HCEC 1CT (cell line): ENCODE results near the gene RNF4.

Source experiments
- DNase-seq: peaks from one replicate; pipeline ENCODE4 v3.0.0-alpha.2; 2017

RNF4 gene

DNA sequence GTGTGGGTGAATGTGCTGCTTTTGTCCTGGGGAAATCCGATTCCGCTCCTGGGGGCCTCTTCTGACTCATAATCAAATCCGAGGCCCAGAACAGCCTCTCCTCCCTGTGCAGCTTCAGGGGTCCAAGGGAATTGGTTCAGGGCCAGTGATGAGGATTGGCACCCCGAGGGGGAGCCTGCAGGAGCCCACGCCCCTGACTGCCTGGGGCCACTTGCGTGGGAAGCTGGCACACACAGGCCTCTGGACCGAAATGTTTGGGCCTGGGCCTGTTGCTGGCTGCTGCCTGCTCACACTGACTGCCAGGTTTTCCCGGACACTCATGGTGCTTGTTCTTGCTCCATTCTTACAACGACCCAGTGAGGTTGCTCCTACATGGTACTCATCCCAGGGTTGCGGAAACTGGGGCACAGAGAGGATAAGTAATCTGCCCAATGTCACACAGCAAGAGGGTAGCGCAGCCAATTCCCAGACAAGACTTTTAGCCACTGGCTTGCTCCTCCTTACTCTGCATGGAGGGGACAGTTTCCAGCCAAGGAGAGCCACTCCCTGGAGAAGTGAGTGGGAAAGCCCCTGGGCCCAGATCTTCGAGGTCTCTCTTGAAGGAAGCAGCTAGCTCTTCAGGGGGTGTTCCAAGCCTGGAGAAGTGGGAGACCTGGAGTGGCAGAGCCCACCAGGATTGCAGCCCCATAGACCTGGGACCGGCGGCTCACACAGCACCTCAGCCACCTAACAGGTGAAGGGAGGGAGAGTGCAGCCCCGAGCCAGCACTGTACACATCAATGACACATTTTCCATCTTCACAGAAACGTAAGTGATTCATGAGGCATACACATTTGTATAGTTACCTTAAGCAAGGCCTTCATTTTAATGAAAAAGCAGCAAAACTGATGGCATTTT lies 29.8 kb upstream of the RNF4 start:
- no peak for DNase-seq

DNA sequence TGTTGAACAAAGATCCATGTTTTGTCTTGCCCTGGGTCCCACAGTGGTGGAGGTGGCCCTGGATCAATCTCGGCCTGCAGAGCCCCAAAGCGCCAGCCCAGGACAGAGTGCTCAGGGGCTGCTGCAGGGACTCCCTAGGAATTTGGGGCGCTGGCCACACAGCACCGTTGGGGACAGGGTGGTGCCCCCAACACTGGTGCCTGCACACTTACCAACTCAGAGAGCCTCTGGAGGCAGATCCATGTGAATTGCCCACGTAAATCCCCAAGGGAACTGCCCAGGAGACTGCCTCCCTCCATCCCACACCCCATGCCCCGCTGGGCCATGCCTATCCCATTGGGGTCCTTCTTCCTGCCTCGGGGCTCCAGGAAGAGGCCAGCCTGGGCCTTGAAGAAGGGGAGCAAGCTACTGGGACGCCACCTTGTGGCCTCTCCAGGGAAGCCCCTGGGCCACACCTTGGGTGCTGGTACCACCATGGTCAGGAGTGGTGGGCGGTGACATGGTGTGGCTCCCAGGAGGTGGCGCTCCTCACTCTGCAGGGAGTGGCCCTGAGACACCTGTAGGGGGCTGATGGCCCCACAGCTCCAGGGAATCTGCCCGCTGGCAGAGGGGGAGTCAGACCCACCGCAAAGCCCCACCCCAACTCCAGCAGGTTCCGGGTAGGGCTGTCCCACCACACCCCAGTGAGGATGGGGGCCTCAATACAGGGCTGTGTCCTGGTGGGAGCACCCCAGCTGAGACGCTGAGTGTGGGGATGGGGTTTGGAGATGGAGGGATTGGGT lies 27.3 kb upstream of the RNF4 start:
- peak; percentile 22 for DNase-seq

DNA sequence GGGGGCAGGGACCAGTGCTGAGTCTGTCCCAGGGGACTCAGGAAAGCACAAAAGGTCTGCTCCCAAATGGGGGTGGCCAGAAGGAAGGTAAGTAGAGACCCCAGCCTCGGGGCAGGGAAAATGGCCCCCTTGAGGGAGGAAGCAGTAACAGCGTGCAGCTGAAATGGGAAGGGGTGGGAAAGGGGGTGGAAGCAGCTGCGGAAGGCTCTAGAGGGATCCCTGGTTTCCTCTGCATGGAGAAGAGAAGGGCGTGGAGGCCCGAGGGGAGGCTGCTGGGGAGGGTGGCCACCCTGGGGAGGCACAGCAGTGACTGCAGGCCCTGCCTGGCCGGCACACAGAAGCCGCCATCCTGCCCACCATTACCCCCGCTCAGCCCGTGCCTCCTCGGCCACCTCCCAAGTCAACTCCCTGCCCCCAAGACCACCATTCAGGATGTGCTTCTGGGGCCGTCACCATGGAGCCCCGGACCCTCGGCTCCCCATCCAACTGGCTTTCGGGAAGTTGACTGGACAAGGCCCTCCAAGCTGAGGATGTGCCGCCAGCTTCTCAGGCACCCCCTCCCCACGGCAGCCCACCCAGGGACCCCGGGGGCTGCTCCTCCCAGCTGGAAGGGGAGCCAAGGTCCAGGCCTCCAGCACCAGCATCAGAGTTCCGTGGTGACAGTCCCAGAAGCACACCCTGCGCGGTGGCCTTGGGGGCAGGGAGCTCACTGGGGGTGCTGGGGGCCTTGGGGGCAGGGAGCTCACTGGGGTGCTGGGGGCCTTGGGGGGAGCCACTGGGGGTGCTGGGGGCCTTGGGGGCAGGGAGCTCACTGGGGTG lies 26.5 kb upstream of the RNF4 start:
- no peak for DNase-seq

DNA sequence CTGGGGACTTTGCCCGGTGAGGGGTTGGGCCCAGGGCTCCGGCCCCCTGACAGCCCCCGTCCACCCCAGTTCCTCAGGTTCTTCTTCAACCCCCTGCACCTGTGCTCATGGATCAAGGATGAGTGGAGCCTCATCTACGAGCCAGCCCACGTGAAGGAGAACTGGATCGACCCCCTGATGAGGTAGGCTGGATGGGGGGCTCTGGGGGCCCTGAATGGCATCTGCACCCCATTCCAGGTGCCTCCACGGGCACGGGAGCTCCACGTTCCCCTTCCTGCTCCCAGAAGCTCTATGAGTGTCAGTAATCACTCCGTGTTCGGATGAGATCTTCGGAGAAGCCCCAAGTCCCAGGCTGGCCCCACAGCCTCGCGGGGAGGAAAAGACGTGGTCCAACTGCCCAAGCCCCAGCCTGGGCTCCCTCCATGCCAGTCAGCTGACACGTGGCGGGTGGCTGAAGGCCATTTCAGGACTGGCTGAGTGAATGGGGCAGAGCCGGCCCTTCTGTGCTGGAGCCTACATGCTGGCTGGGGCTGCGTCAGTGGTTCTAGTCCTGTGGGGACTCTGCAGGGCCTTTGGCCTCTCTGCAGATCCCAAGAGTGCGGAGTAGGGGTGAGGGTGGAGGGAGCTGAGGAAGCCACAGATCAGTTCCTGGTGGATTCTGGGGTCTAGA lies 25.7 kb upstream of the RNF4 start:
- DNase-seq, result no peak

DNA sequence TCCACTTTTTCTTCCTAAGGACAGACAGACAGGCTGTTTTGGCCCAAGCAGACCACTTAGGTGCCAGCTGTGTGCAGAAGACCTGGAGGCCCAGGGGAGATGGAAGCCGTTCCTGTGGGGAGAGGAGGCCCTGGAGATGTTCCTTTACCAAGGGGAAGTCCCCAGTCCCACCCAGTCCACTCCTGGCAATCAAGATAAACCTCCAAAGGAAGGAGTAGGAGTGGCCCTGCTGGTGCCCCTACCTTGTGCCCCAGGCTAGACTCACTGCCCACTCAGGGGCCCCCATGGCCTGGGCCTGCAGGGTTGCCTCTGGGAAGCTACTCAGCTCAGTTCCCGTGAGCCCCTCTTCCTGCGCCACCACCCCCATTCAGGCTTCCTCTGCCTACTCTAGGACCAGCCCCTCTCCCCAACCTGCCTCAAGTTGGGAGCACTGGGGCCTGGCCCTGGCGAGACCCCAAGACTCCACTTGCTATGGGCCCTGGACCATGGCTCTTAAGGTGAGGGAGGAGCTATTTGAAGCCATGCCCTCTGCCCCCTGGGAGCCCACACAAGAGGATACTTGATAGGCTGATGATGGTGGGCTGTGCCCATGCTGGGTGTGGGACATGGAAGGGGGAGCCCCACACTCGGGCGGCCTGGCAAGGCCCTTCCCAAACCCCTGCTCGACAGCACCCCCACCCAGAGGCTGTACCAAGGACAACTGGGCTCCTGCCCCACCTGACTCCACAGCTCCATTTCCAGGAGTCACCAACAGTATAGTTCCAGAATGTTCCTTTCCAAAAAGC lies 24.8 kb upstream of the RNF4 start:
- DNase-seq, result no peak

DNA sequence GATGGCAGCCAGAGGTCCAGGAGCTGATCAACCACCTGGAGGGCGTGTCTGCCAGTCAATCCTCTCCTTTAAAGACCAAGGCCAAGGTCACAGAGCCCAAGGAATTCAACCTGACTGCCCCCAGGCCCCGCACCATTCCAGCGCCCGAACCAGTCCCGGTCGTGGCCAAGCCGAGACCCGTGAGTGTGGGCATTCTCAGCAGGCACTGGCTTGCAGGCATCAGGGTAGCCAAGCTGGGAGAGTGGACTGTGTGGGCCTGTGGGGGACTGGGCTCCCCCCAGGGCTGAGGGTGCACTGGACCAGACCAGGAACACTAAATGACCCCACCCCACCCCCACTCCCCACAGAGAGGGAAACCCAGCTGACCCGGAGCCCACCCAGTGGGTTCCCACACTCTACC lies 23.8 kb upstream of the RNF4 start:
- no peak for DNase-seq

DNA sequence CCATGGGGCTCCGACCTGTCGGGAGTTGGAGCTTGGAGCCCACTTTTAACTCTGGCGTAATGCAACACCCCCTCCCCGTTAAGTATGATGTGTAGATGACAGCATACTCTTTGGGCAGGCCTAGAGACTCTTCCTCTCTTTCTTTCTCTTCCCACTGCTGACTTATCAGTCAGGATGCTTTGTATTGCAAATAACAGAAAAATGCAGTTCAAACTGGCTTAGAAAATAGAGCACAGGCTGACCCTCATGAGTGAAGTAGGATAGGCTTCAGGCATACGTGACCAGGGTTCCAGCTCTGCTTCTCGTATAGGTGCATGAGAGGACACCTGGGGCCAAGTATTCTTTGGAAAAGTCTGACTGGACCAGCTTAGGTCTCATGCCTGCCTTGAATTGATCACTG lies 23.3 kb upstream of the RNF4 start:
- DNase-seq, result no peak

DNA sequence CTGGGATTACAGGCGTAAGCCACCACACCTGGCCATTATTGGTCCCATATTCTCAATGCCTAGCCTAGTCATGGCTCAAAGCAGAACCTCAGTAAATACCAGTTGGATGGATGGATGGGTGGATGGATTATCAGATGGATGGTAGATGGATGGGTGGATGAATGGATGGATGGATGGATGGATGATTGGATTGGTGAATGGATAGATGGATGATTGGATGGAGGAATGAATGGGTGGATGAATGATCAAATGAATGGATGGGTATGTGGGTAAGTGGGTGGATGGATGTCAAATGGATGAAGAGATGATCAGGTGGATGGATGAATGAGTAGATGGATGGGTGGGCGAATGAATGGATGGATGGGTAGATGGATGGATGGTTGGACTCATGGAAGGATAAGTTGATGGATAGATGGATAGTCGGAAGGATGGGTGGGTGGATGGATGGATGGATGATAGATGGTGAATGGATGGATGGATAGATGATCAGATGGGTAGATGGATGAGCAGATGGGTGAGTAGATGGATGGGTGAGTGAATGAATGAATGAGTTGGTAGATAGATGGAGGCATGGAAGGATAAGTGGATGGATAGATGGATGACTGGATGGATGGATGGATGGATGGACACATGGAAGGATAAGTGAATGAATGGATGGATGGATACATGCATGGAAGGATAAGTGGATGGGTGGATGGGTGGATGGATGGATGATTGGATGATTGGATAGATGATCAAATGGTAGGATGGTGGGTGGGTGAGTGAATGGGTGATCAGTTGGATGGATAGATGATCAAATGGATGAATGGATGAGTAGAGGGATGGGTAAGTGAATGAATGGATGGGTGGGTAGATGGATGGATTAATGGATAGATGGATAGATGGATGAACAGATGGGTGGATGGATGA lies 22.0 kb upstream of the RNF4 start:
- no peak for DNase-seq

DNA sequence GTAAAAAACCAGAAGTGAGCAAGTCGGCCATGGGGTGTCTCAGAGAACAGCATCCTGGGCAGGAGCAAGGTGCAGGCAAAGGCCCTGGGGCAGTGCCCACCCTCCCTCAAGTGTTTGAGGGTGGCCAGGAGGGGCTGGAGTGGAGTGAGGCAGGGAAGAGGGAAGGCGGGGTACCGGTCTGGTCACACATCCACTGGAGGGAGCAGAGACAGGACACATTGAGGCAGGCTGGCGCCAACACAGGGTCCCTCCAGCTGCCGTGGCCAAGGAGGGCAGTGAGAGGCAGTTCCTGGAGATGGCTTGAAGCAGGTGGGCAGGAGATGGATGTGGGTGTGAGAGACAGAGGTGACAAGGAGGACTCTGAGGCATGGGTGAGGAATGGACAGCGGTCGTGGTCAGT lies 20.3 kb upstream of the RNF4 start:
- DNase-seq, result no peak

DNA sequence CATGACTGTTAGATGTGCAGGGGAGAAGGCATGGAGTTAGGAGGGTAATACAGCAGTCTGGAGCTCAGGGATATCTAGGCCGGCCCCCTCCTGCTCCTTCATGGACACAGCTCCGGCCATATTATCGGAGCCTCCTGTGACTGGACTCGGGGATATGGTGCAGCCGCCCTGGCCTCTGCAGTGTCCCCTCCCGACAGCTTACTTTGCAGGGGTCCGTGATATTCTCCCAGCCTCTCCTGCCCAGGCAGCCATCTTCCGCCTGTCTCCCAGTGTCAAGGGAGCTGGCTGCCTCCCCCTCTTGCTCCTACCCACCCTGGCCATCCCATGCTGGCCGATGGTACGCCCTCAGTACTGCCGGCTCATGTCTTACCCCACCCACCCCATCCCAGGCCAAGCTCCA lies 19.9 kb upstream of the RNF4 start:
- no peak for DNase-seq

DNA sequence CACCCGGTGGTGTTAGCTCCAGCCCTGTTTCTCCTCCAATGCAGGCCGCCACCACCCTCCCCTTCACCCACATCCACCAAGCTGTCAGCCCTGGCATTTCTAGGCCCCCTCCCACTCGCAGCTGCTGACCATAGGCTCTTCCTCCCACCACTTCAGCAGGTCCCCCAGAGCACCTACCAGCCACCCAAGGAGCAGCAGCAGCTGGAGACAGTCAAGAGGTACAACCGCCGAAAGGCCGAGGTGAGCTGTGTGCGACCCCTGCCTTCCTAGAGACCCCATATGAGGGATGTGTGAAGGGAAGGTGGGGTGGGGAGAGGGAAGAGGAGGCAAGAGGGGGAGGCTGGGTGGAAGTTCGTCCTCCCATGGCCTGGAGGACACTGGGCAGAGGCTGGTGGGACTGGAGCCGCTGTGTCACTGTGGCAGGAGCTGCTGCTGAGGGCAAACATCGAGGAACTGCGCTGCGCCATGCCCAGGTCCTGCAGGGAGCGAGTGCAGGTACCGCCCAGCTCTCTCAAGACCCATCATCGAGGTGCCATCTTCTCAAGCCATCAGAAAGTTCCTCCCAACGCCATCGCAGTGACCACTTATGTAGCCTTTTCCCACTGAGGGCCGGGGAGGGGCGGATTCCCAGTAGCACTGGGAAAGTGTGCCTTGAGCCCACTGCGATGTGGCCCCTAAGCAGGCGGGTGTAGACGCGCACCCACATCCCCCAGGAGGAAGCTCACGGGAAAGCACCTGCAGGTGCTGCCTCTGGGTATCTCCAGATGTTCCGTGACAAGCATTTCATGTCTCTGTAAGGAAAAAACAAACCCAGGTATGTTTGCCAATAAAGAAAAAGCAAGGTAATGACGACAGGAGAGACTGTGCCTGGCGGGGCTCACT lies 19.2 kb upstream of the RNF4 start:
- DNase-seq, result no peak

DNA sequence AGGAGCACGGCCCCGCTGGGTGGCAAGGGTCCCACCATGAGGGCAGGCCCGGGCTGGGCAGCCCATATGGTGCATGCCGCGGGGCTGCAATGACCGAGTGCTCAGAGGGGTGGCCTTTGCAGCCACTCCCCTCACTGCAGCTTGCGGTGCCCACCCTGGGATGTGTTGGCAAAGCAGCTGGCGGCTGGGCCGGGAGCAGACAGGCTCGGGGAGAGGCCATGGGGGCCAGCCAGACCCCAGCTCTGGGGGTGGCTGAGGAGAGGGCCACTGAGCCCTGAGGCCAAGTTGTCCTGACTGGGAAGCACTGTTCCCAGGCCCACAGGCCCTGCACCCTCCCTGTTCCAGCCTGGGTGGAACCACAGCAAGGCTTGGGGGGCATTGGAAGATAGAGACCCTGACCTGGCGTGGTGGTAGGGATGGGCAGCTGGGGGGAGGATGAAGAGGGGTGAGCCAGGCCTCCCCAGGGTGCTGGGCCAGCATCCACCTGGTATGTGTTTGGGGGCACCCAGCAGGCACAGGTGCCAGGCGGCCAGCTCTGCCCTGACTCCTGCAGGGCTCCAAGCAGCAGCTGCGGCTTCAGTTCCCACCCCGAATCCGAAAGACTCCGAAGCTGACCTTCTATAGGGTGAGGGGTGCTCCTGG lies 18.4 kb upstream of the RNF4 start:
- no peak for DNase-seq

DNA sequence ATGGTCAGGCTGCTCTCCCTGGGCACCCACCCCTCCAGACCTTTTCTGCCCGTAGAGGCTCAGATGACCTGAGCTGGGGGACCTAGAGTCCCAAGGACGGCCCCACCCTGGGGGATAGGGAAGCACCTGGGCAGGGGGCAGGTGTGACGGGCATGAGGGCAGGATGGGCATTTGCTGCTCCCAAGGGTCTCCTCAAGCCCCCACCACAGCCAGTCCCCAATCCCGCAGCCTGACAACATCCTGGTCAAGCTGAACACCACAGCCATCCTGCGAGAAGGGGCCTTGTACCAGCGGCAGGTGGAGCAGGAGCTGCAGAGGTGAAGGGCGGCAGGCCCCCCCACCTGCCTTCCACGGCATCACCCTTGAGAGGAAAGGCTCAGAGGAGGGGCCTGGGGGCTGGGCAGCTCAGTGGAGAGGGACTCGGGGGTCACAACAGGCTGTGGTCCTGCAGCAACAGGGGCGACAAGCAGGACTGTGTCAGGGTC lies 17.8 kb upstream of the RNF4 start:
- DNase-seq, result no peak

DNA sequence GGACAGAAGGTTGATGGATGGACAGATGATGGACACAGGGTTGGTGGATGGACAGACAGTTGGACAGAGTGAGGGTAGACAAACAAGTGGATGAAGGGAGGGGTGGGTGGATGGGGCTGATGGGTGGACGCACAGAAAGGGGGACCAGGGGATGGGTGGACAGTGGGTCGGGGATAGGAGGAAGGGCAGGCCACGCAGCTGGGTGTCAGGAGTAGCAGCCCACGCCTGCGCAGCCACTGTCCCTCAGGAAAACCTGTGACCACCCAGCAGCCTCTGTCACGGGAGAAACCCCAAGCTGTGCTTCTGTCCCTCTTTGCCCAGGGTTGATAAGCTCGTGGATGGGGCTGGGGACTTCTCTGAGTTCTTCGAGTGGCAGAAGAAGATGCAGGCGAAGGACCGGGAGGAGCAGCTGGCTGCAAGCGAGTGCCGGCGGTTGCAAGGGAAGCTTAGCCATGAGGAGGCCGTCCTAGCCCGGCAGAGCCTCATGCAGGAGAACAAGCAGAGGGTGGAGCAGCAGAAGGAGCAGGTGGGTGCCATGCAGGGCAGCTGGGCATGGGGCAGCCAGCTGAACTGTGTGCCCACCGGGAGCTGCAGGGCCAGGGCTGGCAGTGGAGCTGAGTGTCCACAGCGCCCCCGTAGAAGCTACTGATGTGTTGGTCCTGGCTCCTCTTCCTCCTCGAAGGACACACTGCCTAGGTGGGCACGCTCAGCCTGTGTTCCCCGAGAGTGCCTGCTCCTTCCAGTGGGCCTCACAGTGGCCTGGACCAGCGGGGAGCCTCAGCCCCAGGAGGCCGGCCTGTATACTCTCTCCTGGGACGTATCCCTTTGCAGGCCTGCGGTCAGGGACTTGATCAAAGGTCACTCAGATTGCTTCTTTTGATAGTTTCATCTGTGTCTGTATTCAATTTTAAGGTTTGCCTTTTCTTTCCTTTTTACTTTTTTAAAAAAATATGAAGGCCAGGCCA lies 16.8 kb upstream of the RNF4 start:
- DNase-seq, result no peak

DNA sequence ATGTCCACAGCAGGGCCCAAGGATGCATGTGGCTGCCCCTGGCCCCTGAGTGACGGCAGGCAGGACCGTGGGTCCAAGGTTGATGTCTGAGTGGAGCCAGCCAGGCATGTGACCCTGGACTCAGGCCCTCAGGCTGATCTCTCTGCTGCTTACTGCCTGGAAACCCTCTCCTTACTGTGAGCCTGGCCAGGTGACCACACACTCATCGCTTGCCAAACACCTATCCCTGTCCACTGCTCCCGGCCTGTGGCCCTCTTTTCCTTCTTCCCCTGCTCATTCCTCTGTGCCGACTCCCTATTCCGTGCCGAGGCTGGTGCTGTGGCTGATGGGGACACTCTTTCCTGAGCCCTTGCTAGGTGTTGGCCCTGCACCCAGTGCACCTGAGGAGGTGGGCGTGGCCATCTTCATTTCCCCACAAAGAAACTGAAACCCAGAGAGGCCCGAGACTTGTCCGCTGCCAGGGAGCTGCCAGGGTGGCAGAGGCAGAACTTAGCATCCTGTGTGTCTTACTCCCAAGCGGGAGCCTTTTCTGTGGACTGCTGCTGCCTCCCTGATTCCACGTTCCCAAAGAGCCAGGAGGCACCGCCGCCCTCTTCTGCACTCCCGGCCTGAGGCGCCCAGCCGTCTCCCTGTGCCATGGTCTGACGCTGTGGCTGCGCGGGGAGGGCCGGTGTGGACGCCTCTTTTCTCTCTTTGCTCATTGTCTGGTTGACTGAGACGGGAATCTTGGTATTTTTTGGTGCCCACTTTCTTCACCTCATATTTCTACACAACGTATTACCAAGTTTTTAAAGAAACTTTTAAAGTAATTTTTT lies 11.2 kb upstream of the RNF4 start:
- no peak for DNase-seq

DNA sequence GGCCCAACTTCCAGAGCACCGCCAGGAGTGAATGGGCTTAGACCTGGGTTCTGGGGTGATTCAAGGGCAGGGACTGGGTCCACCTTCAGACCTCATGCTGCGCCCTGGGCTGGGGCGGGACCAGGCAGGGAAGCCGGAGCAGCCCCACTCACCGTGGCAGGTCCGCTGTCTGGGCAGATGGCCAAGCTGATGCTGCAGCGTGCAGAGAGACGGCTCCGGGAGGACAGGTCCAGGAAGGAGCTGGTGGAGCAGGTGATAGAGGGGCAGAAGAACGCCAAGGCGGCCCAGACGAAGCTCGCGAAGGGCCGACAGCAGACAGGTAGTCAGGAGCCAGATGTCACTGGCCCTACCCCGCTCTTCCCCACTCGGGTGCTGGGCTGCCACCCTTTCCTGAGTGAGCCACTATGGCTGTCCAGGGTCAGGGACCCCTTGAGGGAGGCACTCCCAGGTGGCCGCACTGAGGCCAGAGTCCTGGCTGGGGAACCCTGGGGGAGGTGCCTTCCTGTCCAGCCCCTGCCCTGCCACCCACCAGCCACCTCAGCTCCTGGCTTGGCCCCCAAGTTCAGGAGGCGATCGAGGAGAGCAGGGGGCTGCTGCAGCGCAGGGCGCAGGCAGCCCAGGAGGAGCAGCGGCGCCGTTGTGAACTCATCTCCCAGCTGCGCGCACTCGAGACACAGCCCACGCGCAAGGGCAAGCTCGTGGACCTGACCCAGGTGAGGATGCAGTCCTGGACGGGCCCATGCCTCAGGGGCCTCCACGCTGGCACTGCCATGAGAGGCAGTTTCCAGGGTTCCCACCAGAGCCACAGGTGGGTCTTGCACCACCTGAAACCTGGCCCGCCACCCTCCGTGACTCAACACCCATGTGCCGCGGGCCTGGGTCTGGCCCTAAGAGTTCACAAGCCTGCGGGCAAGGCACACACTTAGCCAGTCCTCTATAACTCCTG lies 10.1 kb upstream of the RNF4 start:
- DNase-seq, result no peak
